HG03196 (cell line): Measurements from ENCODE around the gene WASF2.
"Not testable (repeated sequence)": the region's sequence is repeated elsewhere in the genome, so short reads cannot be mapped to it uniquely, and the experiment has no call there.

ENCODE experiments used
- ATAC-seq: cut with Tn5 transposase; IDR thresholded peaks from one replicate; pipeline ENCODE4 v1.9.1; 2021; ENCODE audit not compliant: unreplicated experiment

Gene WASF2, protein sequence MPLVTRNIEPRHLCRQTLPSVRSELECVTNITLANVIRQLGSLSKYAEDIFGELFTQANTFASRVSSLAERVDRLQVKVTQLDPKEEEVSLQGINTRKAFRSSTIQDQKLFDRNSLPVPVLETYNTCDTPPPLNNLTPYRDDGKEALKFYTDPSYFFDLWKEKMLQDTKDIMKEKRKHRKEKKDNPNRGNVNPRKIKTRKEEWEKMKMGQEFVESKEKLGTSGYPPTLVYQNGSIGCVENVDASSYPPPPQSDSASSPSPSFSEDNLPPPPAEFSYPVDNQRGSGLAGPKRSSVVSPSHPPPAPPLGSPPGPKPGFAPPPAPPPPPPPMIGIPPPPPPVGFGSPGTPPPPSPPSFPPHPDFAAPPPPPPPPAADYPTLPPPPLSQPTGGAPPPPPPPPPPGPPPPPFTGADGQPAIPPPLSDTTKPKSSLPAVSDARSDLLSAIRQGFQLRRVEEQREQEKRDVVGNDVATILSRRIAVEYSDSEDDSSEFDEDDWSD

DNA sequence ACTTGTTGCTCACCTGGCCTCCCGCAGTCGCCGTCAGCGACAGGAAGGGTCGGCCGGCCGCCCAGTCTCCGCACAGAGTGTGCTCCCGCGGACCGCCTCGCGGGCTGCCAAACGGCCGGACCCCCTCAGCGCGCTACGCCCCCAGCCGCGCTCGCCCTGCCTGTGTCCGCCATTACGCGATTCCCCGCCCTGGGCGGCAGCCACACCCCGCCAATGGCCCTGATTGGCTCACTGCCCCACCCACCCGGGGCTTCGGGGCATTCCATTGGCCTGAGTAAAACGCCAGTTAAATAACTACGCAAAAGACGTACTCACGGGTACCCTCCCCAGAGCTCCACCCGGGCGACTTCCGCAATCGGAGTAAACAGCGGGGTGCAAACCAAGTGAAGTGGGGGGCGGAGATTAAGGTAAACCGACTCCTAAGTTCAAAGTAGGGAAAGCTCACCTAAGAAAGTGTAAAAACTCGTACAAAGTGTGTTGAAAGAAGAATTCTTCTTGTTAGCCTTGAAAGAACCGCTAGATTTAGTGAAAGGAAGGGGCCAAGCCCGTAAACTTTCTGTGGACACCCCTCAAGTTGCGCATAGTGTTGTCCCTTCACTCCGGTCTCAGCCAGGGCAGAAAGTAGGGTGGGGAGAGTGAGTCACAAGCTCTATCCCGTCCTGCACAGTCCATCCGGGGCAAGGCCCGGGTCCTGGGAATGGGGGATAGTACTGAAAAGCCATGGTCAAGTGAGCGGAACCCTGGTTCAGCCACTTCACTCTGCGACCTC, at the start of gene WASF2:
TSS of gene WASF2 (minus strand) at position 195 of the 769 bp plus-strand sequence. CDS start 61,277 bp downstream, outside the sequence.
- ATAC-seq, result peak; percentile 85

DNA sequence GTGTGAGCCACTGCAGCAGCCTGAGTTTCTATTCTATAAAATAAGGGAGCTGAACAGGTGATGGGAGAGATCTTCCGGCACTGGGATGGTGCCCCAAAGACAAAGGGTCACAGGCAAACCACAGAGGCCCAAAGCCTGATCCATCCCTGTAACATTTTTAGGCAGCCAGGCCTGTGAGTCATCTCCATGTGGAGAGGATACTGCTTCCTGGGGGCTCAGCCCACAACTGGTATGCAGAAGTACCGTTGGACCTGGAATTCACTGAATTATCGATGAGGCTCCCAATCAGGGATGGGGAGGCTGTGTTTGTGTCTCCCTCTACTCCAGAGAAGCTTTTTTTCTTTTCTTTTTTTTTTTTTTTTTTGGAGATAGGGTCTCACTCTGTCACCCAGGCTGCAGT, 48.8 kb upstream of the WASF2 start:
- ATAC-seq, result no peak

DNA sequence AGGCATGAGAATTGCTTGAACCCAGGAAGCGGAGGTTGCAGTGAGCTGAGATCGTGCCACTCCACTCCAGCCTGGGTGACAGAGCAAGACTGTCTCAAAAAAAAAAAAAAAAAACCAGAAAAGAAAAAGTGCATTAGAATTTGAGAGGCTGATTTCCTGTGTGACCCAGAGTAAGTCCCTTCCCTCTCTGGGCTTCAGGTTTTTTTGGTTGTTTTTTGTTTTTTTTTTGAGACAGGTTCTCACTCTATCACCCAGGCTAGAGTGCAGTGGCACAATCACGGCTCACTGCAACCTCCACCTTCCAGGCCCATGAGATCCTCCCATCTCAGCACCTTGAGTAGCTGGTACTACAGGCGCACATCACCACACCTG, 48.3 kb upstream of the WASF2 start:
- not testable (repeated sequence) for ATAC-seq

DNA sequence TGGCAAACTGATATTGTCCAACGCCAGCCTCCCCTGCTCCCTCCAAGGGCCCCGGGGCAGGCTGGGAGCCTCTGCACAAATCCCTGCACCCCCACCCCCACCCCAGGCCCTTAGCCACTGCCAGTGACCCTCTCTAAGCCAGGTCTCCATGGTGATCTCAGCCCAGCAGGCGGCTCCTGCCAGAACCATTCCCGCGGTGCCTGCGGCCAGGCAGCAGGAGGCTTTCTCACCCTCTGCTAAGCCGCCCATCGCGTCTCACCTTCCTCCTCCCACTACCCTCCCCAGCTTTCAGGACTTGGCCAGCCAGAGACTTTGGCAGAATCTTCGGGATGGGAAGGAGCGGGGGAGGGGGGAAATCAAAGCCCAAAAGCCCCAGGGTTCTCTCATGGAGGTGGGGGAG, 46.8 kb upstream of the WASF2 start:
- ATAC-seq, result no peak

DNA sequence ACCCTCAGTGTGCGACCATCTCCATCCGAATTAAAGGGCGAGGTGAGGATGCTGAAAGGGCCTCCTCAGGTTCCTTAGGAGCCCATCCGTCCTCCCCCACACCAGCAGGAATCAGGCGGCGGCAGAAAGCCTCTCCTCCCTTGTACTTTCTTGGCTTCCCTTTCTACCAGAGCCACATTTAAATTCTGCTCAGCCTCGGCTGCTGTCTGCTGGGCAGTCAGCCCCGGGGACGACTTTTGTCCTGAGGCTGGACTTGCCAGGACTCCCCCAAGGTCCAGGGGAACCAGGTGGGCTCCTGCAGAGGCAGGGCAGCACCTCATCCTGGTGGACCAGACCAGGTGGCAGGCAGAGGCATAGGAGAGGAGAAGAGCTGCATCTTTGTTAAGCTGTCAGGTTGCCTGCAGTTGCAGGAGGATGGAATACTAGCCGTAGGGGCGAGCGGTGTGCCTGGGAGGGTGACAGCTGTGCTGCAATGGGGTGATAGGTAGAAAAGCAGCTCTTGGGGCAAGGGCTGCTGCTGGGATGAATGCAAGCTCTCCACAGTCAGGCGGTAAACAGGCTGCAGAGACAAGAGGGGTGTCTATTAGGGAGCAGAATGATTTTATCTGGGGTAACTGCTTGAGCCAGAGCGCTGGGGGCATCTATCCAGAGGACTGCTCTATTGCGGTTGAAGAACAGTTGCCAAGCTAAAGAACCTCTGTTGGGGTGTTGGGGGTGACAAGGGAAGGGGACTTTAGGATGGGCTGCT, 46.2 kb upstream of the WASF2 start:
- ATAC-seq, result no peak

DNA sequence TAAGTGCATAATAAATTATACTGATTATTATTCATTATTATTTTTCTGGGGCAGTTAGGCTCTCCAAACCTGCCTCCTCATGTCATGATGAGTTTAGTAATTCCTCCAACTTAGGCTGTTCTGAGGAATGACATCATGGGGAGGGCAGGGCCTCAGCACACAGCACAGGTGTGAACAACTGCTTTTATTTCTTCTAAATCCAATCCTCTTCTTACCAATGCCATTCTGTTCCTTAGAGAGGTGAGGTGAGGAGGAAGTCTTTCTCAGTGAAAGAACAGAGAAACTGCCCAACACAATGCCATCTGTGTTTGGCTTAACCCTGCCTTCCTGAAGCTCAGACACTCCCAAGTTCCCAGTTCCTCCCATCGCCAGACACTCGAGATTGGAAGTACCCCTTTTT, 45.4 kb upstream of the WASF2 start:
- no peak for ATAC-seq

DNA sequence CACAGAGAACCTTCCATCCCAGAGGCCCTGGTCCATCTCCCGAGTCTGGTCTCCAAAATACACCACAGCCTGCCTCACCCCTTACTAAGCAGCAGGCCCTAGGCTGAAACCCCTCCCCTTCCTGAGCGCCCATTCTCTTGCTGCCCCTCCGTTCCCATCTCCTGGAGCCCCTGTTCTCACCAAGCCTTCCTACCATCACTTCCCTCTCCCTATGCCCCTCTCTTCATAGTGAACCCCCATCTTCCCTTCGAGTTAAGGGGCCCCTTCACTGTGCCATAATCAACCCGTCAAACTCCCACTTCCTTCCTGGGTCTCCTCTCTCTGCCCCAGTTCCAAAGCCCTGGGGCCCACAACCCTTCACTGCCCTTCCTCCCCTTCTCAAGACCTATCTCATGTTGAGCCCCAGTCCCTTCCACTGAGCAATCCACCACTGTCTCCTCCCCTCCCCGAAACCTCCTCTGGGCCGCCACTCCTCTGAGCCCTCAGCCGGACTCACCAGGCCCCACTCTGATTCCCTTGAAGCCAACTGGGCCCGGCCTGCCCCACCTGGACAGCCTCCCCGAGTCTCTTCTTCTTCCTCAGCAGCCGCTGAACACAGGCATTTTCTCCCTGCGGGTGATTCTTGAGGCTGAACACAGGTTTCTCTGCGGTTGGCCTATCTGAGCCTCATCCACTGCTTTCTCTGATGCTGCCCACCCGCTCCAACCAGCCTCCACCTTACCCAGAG, 42.2 kb upstream of the WASF2 start:
- ATAC-seq, result no peak

DNA sequence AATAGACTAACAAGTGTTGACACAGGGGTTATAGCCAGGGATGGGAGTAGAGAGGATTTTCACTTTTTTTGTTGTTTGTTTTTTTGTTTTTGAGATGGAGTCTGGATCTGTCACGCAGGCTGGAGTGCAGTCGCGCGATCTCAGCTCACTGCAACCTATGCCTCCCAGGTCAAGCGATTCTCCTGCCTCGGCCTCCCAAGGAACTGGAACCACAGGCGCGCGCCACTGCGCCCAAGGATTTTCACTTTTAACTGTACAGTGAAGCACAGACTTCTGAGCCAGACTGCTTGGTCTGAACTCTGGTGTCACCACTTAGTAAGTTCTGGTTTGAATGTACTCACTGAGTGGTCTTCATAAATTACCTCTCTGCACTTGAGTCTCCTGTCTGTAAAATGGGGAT, 40.2 kb upstream of the WASF2 start:
- ATAC-seq, result no peak

DNA sequence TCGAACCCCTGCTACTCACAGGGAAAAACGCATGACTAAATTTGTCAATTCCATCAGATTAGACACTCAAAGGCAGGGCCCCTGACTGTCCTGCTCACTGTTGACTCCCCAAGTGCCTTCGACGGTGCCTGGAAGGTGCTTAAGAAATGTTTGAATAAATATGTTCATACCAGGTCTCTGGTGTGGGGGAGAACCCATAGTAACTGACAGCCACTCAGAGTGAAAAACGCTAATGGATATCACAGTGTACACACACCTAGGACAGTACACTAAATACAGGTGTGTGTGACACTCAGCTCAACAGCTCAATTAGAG, 39.7 kb upstream of the WASF2 start:
- ATAC-seq, result no peak

DNA sequence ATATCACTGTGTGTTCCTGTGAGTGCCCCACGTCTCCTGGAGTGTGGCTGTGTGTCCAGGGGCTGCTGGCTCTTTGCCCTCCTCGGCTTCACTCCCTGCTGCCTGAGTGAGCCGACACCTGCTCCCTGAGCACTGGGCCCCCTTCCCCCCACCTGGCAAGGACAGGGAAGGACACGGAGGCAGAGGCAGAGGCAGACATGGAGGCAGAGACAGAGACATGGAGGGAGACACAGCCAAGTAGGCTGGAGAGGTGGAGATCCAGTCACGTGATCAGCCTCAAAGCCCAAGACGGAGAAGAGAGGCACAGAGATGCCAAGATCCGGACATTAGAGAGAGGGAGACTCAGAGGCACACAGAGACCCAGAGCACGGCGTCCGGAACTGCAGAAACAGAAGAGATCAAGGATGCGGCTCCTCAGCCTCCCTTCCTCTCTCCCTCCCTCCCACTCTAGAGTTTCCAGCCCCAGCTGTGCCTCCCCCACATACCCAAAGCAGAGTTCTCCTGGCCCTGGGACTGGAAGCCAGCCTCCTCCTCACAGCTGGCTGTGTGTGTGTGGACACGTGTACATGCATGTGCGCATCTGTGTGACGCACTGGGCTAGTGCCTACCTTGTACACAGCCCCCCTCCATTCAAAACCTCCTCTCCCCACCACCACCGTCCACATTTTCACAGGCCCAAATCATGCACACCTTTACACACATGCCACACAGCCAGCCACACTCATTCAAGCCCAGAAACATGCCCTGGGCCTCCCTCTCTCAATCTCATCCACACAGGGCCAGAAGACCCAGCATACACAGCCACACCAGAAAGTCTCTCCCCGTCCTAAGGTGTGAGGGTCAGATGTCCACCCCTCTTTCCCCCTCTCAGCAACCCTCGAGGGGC, 39.1 kb upstream of the WASF2 start:
- ATAC-seq, result no peak

DNA sequence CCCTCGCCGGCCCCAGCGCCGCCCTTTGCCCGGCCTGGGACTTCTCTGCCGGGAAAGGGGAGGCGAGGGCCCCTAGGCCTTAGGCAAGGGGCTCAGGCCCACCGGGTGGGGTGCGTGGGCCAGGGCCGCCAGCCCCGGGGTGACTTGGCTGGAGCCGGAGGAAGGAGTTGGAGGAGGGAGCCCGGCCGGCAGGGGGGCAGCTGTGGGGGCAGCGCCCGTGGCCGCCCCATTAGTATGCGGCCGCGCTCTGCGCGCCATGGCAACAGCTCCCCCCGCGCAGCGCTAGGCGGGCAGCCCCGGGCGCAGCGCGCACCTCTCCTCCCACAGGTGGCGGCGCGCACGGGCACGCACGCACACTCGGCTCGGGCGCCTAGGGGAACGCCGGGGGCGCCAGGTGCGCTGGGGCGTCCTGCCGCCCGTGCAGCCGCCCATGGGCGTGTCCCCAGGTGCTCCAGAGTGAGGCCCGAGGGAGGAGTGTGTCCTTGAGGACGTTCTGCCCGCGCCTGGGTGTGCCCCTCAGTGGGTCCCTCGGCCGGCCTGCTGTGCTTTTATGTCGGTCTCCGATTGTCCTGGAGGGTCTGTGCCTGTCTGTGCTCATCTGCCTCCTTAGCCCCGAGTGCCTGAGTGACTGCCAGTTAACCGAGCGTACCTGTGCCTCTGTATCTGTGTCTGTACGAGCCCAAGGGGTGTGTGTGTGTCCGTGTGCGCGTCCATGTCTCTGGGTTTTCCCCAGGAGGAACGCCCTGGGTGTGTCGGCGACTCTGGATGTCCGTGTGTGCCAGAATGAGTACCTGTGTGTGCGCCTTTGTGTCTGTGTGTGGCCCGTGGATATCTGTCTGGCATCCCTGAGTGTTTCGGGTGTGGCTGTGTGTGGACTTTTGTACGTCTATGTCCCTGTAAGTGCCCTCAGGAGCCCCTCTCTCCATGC, 38.2 kb upstream of the WASF2 start:
- ATAC-seq, result no peak

DNA sequence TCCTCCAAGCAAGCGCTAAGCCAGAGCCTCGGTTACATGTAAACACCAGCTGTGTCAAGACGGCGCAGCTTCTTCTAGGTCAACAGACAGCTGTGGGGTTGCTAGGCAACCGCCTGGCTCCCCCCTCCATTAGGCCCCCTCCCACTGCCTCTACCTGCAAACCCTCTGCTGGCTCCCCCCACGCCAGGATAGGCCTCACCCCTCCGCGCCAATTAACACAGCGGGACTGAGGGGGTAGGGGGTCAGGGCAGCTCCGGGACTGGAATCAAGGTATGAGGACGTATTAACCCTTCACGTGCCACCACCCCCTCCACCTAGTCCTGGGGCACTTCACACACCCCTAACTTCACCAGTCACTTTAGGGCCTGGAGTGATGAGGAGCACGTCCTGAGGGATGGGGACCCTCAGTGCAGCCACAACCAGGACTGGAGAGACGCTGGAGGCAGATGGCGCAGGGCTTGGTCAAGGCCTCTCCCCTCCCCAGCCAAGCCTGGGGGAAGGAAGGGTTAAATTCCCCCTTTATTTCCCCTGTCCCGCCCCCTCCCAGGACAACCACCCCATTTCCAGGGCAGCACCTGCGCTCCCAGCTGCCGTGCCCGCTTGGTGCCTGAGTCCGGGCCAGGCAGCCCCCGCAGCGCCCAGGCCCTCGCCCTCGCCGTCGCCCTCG, 37.4 kb upstream of the WASF2 start:
- ATAC-seq, result no peak

DNA sequence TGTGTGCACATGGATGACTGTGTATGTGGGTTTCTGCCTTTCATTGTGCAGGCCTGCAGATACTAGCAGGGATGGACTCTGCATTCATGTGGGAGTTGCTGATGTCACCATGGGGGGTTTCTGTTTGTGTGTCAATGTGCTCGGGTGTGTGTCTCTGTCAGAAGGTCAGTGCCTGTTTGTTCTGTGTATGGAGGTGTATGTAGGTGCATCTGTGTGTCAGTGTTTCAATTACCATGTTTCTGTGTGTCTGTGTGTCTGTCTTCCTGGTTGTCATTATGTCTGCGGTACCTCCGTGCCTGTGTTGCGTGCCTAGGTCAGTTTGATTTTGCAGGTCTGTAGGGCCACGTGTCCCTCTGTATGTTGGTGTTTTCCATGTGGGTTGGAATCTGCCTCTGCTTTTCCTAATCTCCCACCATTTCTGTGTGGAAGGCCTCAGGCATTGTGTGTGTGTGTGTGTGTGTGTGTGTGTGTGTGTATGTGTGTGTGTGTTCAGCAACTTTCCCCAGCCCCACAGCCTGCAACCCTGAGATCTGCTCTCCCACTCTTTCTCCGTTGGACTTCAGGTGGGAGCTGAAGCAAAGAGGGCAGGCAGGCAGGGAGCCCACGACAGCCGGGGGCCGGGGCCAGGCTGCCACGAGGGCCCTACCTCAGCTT, 36.7 kb upstream of the WASF2 start:
- ATAC-seq, result no peak

DNA sequence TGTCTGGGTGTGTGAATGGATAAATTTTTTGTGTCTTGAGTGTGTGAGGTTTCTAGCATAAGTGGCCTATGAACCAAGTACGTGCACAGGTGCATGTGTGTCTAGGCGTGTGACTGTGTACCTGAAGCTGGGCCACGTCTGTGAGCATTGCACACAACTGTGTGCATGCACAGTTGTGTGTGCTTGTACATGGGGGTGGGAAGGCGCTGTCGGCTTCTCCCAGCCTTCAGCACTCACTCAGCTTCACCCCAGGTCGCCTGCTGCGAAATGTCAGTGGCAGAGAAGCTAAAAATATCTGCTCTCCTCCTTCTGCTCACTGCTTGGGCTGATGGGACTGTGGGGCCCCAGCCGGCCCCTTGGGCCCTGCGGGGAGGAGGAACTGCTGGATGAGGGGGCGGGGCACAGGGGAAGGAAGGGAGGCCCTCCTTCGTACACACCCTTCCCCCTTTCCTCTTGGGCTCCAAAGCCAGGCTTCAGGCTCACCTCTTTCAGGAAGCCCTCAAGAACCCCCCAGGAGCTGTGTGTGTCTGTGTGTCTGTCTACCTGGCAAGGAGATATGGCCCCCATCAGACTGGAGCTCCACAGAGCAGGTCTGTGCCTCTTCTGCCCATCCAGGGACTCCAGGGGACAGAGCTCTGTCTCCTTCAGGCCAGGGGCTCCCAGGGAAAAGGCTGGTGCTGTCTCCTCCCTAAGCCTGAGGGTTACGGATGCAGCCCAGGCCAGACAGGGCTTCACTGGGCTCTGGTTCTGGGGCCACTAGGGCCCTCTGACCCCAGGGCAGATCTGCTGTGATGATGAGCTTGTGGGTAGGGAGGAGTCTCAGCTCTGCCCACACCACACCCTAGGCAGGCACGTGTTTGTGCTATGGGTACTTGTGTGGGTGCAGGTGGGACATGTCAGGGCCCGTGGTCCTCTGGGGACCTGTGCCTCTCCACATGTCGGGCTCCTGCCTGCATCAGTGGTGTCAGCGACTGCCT, 35.6 kb upstream of the WASF2 start:
- peak; percentile 45 for ATAC-seq

DNA sequence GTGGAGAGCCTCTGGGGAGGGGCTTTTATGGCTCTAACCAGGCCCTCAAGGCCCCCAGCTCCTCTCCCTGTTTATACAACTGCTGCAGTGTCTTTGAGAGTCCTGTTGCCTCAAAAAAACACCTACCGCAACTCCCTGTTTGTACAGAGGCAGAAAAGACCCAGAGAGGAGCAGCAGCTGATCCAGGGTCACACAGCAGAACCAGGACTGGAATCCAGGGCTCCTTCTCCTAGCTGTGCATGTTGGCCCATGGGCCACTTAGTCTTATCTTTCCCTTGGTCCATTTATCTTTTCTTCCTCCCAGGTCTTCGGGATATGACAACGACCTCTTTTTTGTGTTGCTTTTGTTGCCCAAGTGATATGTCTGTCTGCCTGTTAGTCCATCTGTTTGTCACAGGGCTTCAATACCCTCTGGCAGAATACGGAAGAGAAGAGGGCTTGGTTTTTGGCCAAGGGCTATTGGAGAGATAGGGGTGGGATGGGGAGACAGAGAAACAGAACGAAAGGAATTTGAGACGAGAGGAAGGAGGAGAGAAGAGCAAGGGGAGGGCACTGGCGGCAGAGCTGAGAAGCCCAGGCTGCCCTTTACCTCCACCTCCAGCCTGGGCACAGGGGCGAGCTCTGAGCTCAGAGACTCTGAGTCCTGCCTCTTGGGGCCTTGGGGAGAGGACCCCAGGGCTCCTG, 33.5 kb upstream of the WASF2 start:
- no peak for ATAC-seq
